Breast epithelium (tissue), 4 donors: Measurements from ENCODE around the gene FASTKD1. TPM values are rescaled to one million over a fixed set of nuclear protein-coding genes. Genes with fewer than 3 reads are reported as not detected.
"Not testable (repeated sequence)": the region's sequence is repeated elsewhere in the genome, so short reads cannot be mapped to it uniquely, and the experiment has no call there.

Source experiments
- DNase-seq, 2 donors: peaks; one replicate each; pipeline ENCODE4 v3.0.0-alpha.2; 2019; ENCODE audit warnings: low spot score in 2 of 2
- H3K27ac ChIP-seq, 2 donors: fragments of 200-600 bp; sonication (generic) in 1 of 2; one replicate each; pipeline ENCODE4 v1.5.1; 2016 to 2019; ENCODE audit warnings: mild to moderate bottlenecking in 1 of 2
- H3K27me3 ChIP-seq, 2 donors: fragments of 200-600 bp; sonication (generic) in 1 of 2; one replicate each; pipeline versions ENCODE4 v1.5.1 to v1.6.0; 2017 to 2019; ENCODE audit warnings: control low read depth in 1 of 2, mild to moderate bottlenecking in 1 of 2
- H3K36me3 ChIP-seq: fragments of 200-600 bp; one replicate; pipeline ENCODE4 v1.5.1; 2019
- H3K4me1 ChIP-seq, 2 donors: fragments of 200-600 bp; sonication (generic); one replicate each; pipeline ENCODE4 v1.5.1; 2016 to 2019; ENCODE audit warnings: control low read depth in 1 of 2
- H3K4me3 ChIP-seq, 3 donors: fragments of 200-600 bp; sonication (generic); 1 replicate in 2 of 3; 2 replicates in 1 of 3; pipeline ENCODE4 v1.5.1; 2016 to 2019; ENCODE audit warnings: mild to moderate bottlenecking in 3 of 3, moderate library complexity in 2 of 3
- H3K9me3 ChIP-seq, 2 donors: fragments of 200-600 bp; sonication (generic) in 1 of 2; one replicate each; pipeline ENCODE4 v1.5.1; 2016 to 2019; ENCODE audit warnings: control low read depth in 1 of 2
- CTCF ChIP-seq, 3 donors: fragments of 450-650 bp; IDR thresholded peaks; one replicate each; pipeline ENCODE4 v1.5.1; 2016 to 2017; ENCODE audit warnings: antibody characterized with exemption in 3 of 3, mild to moderate bottlenecking in 3 of 3, moderate library complexity in 3 of 3
- POLR2A ChIP-seq: fragments of 450-650 bp; IDR thresholded peaks from one replicate; pipeline ENCODE4 v1.6.1; 2016; ENCODE audit warnings: antibody characterized with exemption, mild to moderate bottlenecking, moderate library complexity
- POLR2AphosphoS5 ChIP-seq, 3 donors: sonication (generic); formaldehyde crosslinking; IDR thresholded peaks; one replicate each; pipeline ENCODE4 v1.6.1; 2017; ENCODE audit warnings: antibody characterized with exemption in 3 of 3
- intact Hi-C: fragments of 100-400 bp; cut with DNase I; formaldehyde crosslinking; loops from one replicate; pipeline ENCODE4 v1.15.1; 2023; ENCODE audit warnings: low total_unique reads
- total RNA-seq, 3 donors: library from RNA; depleted of rRNA; stranded (reverse); fragments of >200 nt; gene quantifications; one replicate each; pipeline ENCODE4 v1.1.0, GENCODE V29; 2016

FASTKD1 gene
- total RNA-seq, 3 donors from 2014 or later, result 6.7 to 22.1 (median 15.4) TPM

GRCh38 chr2:169565686-169566085 lies 8.0 kb downstream of the FASTKD1 start:
- Histone ChIP-seq H3K36me3 (no peaks in the 10 kb centered on the region), H3K9me3 (no peaks in the 10 kb centered on the region), H3K27me3 (no peaks in the 10 kb centered on the region), H3K4me3 (no peak overlapping the region), H3K27ac (no peak overlapping the region), H3K4me1 (no peaks in the 10 kb centered on the region)
- intact Hi-C loops, result no loop called here
- DNase-seq, result no peak
- TF ChIP-seq POLR2A (no peak), CTCF (IDR thresholded peaks at IDR 0.05) (no peak)

- TF ChIP-seq POLR2A (no peak), CTCF (IDR thresholded peaks at IDR 0.05) (no peak), POLR2AphosphoS5 (IDR thresholded peaks at IDR 0.05) (no peak)
- no peak overlapping the region for H3K4me3 ChIP-seq
- intact Hi-C loops, result no loop called here
These were observed 11.1 kb downstream of the FASTKD1 start for GRCh38 chr2:169562519-169562918.

GRCh38 chr2:169562084-169562483 lies 11.6 kb downstream of the FASTKD1 start:
- H3K4me1 ChIP-seq, H3K9me3 ChIP-seq, DNase-seq, H3K27me3 ChIP-seq, intact Hi-C loops, H3K4me3 ChIP-seq, H3K36me3 ChIP-seq, H3K27ac ChIP-seq: not testable (repeated sequence)

More at GRCh38 chr2:169562519-169562918, 11.1 kb downstream of the FASTKD1 start:
- Histone ChIP-seq H3K27ac (no peak overlapping the region), H3K36me3 (no peaks in the 10 kb centered on the region), H3K4me1 (no peaks in the 10 kb centered on the region), H3K9me3 (no peaks in the 10 kb centered on the region), H3K27me3 (no peaks in the 10 kb centered on the region)
- DNase-seq, result no peak

- Histone ChIP-seq H3K4me3 (no peak overlapping the region), H3K9me3 (no peaks in the 10 kb centered on the region), H3K4me1 (no peaks in the 10 kb centered on the region), H3K36me3 (no peaks in the 10 kb centered on the region), H3K27me3 (no peaks in the 10 kb centered on the region), H3K27ac (no peak overlapping the region)
- intact Hi-C loops, result no loop called here
- no peak for TF ChIP-seq POLR2AphosphoS5 (IDR thresholded peaks at IDR 0.05)
- no peak for DNase-seq
These were observed 12.3 kb downstream of the FASTKD1 start for GRCh38 chr2:169561364-169561763.

- no peaks in the 10 kb centered on the region for H3K4me1 ChIP-seq
- H3K27me3 ChIP-seq, result no peaks in the 10 kb centered on the region
- DNase-seq, result no peak
- no peaks in the 10 kb centered on the region for H3K36me3 ChIP-seq
- no peak for TF ChIP-seq CTCF (IDR thresholded peaks at IDR 0.05)
- no peak for TF ChIP-seq POLR2AphosphoS5 (IDR thresholded peaks at IDR 0.05)
- TF ChIP-seq POLR2A, result no peak
- intact Hi-C loops, result no loop called here
- H3K27ac ChIP-seq, result no peak overlapping the region
- H3K4me3 ChIP-seq, result no peak overlapping the region
- no peaks in the 10 kb centered on the region for H3K9me3 ChIP-seq
These were observed 26.9 kb downstream of the FASTKD1 start for GRCh38 chr2:169546756-169547155.

- TF ChIP-seq CTCF (IDR thresholded peaks at IDR 0.05), result no peak
- TF ChIP-seq POLR2A, result no peak
- no peak for TF ChIP-seq POLR2AphosphoS5 (IDR thresholded peaks at IDR 0.05)
- Histone ChIP-seq H3K4me1 (no peaks in the 10 kb centered on the region), H3K27me3 (no peaks in the 10 kb centered on the region), H3K4me3 (no peak overlapping the region), H3K36me3 (no peaks in the 10 kb centered on the region), H3K9me3 (no peaks in the 10 kb centered on the region), H3K27ac (no peak overlapping the region)
- DNase-seq, result no peak
- intact Hi-C loops, result no loop called here
These were observed 31.2 kb downstream of the FASTKD1 start for GRCh38 chr2:169542433-169542832.
